GM12891 (cell line): ENCODE results near the gene KDM4E.

ENCODE experiments used
- POLR2A ChIP-seq: IDR thresholded peaks from 2 replicates; pipeline ENCODE4 v1.6.1; 2011; ENCODE audit warnings: low read depth, low read length, control low read depth
- POLR2AphosphoS5 ChIP-seq: IDR thresholded peaks from 2 replicates; pipeline ENCODE4 v1.6.1; 2011; ENCODE audit warnings: low read depth, low read length, control low read depth
- TAF1 ChIP-seq: IDR thresholded peaks from 2 replicates; pipeline ENCODE4 v1.6.1; 2011; ENCODE audit warnings: low read depth, low read length, control low read depth

DNA sequence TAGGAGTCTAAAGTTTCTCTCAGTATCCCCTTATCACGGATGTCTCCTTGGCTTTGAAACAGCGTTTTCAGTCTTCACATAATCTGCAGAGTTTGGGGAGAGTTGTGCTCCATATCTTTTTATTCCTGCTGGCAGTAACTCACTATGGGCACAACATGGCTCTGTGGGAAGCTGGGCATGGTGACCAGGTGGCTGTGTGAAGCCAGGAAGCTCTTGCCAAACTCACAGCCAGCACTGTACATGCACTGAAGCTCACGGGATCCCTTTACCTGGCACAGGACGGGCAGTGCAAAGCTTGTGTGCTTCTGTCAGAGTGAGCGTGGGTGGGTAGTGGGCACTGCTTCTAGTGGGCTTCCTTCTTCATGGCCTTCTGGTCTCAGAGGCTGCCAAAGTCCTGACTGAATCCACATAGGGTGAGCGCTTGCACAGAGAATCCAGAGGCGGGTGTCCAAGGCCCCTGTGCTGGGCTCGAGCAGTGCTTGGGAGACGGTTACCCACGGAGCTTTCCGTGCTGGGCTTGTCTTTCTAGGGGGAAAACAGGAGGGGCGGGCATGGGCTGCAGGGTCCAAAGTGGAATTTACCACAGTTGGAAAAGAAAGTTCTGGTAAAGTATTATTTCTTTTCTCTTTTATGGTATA lies 10.8 kb upstream of the KDM4E start:
- TF ChIP-seq POLR2A = no peak
- TF ChIP-seq TAF1 = no peak
- no peak for TF ChIP-seq POLR2AphosphoS5
